GM23338 (cell line): ENCODE results near the gene SPTLC2.

Experiments
- CREB1 ChIP-seq: fragments of 250-450 bp; sonication (Bioruptor Pico); IDR thresholded peaks from 2 replicates; pipeline ENCODE4 v1.5.0; 2020; ENCODE audit warnings: low read depth, mild to moderate bottlenecking, moderate library complexity
- EZH2 ChIP-seq: fragments of 200-600 bp; sonication (generic); IDR thresholded peaks from one replicate; pipeline ENCODE4 v1.8.0; 2017; ENCODE audit warnings: antibody characterized with exemption, mild to moderate bottlenecking, low read depth; ENCODE audit not compliant: unreplicated experiment
- STAT1 ChIP-seq: IDR thresholded peaks from one replicate; pipeline ENCODE4 v1.6.1; 2016; ENCODE audit warnings: antibody characterized with exemption; ENCODE audit not compliant: unreplicated experiment
- TF ChIP-seq, protein P1 (sequence below), 2 experiments: fragments of 200-600 bp in 1 of 2; sonication (generic) in 1 of 2; conservative IDR thresholded peaks; 2 replicates each; pipeline versions ENCODE4 v1.5.1 to v1.6.1; 2016 to 2017; ENCODE audit warnings: antibody characterized with exemption in 2 of 2, low read depth in 2 of 2, mild to moderate bottlenecking in 2 of 2, moderate library complexity in 1 of 2

GRCh38 chr14:77520555-77520954 lies 95.9 kb downstream of the SPTLC2 start:
- TF ChIP-seq, protein P1, sequence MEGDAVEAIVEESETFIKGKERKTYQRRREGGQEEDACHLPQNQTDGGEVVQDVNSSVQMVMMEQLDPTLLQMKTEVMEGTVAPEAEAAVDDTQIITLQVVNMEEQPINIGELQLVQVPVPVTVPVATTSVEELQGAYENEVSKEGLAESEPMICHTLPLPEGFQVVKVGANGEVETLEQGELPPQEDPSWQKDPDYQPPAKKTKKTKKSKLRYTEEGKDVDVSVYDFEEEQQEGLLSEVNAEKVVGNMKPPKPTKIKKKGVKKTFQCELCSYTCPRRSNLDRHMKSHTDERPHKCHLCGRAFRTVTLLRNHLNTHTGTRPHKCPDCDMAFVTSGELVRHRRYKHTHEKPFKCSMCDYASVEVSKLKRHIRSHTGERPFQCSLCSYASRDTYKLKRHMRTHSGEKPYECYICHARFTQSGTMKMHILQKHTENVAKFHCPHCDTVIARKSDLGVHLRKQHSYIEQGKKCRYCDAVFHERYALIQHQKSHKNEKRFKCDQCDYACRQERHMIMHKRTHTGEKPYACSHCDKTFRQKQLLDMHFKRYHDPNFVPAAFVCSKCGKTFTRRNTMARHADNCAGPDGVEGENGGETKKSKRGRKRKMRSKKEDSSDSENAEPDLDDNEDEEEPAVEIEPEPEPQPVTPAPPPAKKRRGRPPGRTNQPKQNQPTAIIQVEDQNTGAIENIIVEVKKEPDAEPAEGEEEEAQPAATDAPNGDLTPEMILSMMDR (conservative IDR thresholded peaks at IDR 0.05; ENCODE audit: low read depth in 2 of 2), result no peak
- TF ChIP-seq EZH2 (no peak), STAT1 (no peak), CREB1 (CRISPR knock-in tag) (no peak)
